DMS79 (cell line): ENCODE results near the gene EGFR.
A peak's percentile ranks its signal among the peaks of the same experiment; 100 is the strongest.

Source experiments
- DNase-seq: peaks from one replicate; lab custom pipeline; 2025; lab: John Stamatoyannopoulos, UW

Gene EGFR

GRCh38 chr7:55127135-55127551 is 108.3 kb downstream of the EGFR start:
- no peak for DNase-seq

GRCh38 chr7:55127622-55128081 is 108.8 kb downstream of the EGFR start:
- DNase-seq = peak; percentile 97

GRCh38 chr7:55128693-55129394 is 110.0 kb downstream of the EGFR start:
- DNase-seq = peak; percentile 42

GRCh38 chr7:55129541-55130394 is 111.0 kb downstream of the EGFR start:
- DNase-seq = peak; percentile 83

- DNase-seq = no peak
Measured at GRCh38 chr7:55130395-55131141, 111.8 kb downstream of the EGFR start.

GRCh38 chr7:55131142-55131929 is 112.5 kb downstream of the EGFR start:
- no peak for DNase-seq

GRCh38 chr7:55132550-55132889 is 113.7 kb downstream of the EGFR start:
- DNase-seq = no peak

- no peak for DNase-seq
Measured at GRCh38 chr7:55132890-55133551, 114.2 kb downstream of the EGFR start.

GRCh38 chr7:55133630-55134358 is 115.0 kb downstream of the EGFR start:
- DNase-seq = no peak

- DNase-seq = no peak
Measured at GRCh38 chr7:55134359-55134725, 115.5 kb downstream of the EGFR start.

- no peak for DNase-seq
Measured at GRCh38 chr7:55134786-55135185, 116.0 kb downstream of the EGFR start.

- no peak for DNase-seq
Measured at GRCh38 chr7:55135462-55135861, 116.6 kb downstream of the EGFR start.

- no peak for DNase-seq
Measured at GRCh38 chr7:55138663-55139062, 119.8 kb downstream of the EGFR start.

GRCh38 chr7:55140221-55140940 is 121.6 kb downstream of the EGFR start:
- DNase-seq = peak; percentile 51

GRCh38 chr7:55140941-55141278 is 122.1 kb downstream of the EGFR start:
- DNase-seq = peak; percentile 90

GRCh38 chr7:55142919-55143600 is 124.2 kb downstream of the EGFR start:
- no peak for DNase-seq

- DNase-seq = no peak
Measured at GRCh38 chr7:55144333-55145317, 125.8 kb downstream of the EGFR start.

GRCh38 chr7:55145606-55146005 is 126.8 kb downstream of the EGFR start:
- DNase-seq = no peak
